Fibroblast of gingiva (primary cell): ENCODE data around the gene SCUBE2.
"Not testable (repeated sequence)": the region's sequence is repeated elsewhere in the genome, so short reads cannot be mapped to it uniquely, and the experiment has no call there.

Experiments used
- DNase-seq: peaks from one replicate; pipeline ENCODE4 v3.0.0-alpha.2; 2011; ENCODE audit warnings: low read depth

SCUBE2 gene

GRCh38 chr11:9008011-9008550 is 83.3 kb downstream of the SCUBE2 start:
- no peak for DNase-seq

- DNase-seq, result no peak
Observed at GRCh38 chr11:9005087-9005486, 86.3 kb downstream of the SCUBE2 start.

- no peak for DNase-seq
Observed at GRCh38 chr11:9004183-9004926, 87.0 kb downstream of the SCUBE2 start.

GRCh38 chr11:9003573-9004182 is 87.7 kb downstream of the SCUBE2 start, which contains the start of gene NRIP3:
NRIP3 (minus strand) TSS chr11:9004001; CDS start chr11:9003935, 66 bp downstream.
- DNase-seq, result peak; percentile 24

GRCh38 chr11:9002920-9003572 is 88.4 kb downstream of the SCUBE2 start:
- DNase-seq, result no peak

GRCh38 chr11:9001736-9002135 is 89.7 kb downstream of the SCUBE2 start:
- DNase-seq, result no peak

GRCh38 chr11:8998017-8998416 is 93.4 kb downstream of the SCUBE2 start:
- no peak for DNase-seq

- no peak for DNase-seq
Observed at GRCh38 chr11:8997451-8997850, 93.9 kb downstream of the SCUBE2 start.

GRCh38 chr11:8989453-8989852 is 101.9 kb downstream of the SCUBE2 start:
- DNase-seq, result peak; percentile 41

- DNase-seq, result no peak
Observed at GRCh38 chr11:8988329-8989234, 102.8 kb downstream of the SCUBE2 start.

GRCh38 chr11:8987446-8987845 is 104.0 kb downstream of the SCUBE2 start:
- no peak for DNase-seq

- DNase-seq, result not testable (repeated sequence)
Observed at GRCh38 chr11:8986772-8987171, 104.6 kb downstream of the SCUBE2 start.

GRCh38 chr11:8985462-8985861 is 105.9 kb downstream of the SCUBE2 start:
- DNase-seq, result no peak

GRCh38 chr11:8983552-8983951 is 107.8 kb downstream of the SCUBE2 start:
- DNase-seq, result no peak

- DNase-seq, result no peak
Observed at GRCh38 chr11:8980485-8980884, 110.9 kb downstream of the SCUBE2 start.

GRCh38 chr11:8979365-8979764 is 112.0 kb downstream of the SCUBE2 start:
- not testable (repeated sequence) for DNase-seq

- no peak for DNase-seq
Observed at GRCh38 chr11:8973121-8973520, 118.3 kb downstream of the SCUBE2 start.

GRCh38 chr11:8971924-8972316 is 119.5 kb downstream of the SCUBE2 start:
- no peak for DNase-seq

- peak; percentile 8 for DNase-seq
Observed at GRCh38 chr11:8971196-8971923, 120.0 kb downstream of the SCUBE2 start.
